Erythroblast (primary cell): ENCODE data around the gene TLCD5.

Source experiments
- DNase-seq, 2 experiments: peaks; one replicate each; lab custom pipeline; 2025; lab: John Stamatoyannopoulos, UW
- GATA1 ChIP-seq: IDR thresholded peaks from 2 replicates; pipeline ENCODE4 v1.6.1; 2011; ENCODE audit warnings: low read depth, mild to moderate bottlenecking, control low read depth, low read length, moderate library complexity
- POLR2A ChIP-seq: IDR thresholded peaks from 2 replicates; pipeline ENCODE4 v1.6.1; 2011; ENCODE audit warnings: mild to moderate bottlenecking, low read length

Gene TLCD5

DNA sequence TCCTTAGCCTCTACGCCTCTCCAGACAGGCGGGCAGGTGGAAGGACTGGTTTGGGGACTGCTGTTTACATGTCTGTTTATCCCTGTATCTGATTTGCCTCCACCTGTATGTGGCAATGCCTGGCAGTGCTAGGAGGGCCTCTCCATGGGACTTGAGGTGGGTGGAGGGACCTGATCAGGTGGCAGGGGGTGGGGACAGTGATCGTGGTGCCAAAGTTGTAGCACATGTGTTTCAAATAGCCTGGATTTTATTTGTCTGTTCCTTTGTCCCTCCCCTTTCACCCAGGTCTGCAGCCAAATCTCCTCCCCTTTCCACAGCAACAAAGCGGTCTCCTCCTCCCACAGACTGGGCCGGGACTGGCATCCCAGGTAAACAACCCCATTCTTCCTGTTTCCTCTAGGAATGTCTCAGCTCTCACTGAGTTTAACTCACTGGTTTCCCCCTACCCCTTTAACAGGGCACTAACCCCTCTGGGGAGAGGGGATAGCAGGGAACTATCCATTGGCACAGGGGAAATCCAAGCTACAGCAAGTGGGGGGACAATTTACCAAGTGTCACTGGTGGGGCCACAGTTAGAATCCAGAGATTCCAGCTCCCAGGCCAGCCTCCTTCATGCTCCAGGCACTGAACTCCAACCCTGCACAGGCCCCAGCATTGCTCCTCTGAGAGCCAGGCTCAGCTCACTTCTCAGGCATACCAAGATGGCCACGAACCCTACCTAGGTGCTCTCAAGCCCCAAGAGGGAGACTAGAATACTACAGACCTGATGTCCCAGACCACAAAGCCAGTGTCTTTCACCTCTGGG, 22.9 kb upstream of the TLCD5 start:
- DNase-seq = no peak
- TF ChIP-seq POLR2A (no peak), GATA1 (no peak)

DNA sequence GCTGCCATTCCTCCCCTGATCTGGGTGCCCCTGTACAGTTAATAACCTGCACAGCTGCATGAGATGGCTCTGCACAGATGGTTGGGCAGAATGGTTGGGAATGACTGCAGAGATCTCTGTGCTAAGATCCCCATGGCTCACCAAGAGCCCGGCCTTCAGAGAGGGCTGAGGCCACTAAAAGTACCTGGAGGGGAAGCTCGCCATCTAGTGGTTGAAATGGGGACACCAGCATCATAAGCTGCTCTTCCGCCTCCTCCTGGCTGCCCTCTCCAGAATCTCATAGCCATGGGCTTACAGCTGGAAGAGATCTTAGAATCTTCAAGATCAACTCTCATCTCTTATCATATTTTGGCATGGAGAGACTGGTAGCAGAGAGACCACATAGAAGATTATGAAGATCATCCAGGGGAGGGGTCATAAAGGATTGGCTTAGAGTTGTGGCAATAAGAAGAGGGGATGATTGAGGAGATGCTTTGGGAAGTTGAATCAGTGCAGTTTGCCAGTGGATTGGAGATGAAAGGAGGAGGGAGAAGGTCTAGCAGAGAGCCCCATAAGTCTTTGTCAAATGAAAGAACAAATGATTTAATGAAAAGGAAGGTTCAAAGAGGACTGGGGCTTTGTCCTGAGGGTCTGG, 22.0 kb upstream of the TLCD5 start:
- TF ChIP-seq POLR2A = no peak
- TF ChIP-seq GATA1 = no peak
- DNase-seq = peak; percentile 63 to 82

DNA sequence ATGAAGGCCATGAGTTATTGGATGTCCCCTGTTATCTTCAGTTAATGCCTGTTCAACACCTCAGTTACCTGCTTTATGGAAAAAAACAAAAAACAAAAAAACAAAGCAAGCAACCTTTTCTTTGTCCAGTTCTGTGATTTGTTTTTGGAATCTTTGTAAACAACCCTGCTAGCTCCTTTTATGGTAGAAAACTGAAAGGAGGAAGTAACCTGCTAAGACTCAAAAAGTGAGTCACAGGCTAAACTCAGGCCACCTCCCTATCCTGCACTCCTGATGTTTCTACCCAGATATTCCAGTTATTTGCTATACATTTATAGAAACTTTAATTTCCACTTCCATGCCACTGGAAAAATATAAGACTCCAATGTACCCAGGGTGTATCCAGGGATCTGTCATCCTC, 20.6 kb upstream of the TLCD5 start:
- DNase-seq = no peak
- TF ChIP-seq GATA1 (no peak), POLR2A (no peak)

DNA sequence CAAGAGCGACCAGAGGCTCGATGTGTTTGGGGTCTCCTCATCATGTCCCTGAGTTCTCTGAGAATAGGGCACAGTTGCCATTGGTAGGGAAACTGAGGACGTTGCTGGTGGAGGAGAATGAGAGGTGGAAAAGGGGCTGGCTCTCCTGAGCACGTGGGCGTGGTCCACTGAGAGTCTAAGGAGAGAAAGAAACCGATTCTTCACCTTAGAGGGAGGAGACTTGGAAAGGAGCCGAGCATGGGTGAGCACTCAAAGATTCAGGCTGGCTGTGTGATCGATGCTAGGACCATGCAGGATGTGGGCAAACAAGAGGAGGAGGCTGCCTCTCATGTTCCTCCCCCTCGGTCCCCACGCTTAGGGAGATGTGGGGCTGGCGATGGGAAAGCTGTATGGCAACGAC, 19.8 kb upstream of the TLCD5 start:
- DNase-seq = no peak
- no peak for TF ChIP-seq GATA1
- TF ChIP-seq POLR2A = no peak

DNA sequence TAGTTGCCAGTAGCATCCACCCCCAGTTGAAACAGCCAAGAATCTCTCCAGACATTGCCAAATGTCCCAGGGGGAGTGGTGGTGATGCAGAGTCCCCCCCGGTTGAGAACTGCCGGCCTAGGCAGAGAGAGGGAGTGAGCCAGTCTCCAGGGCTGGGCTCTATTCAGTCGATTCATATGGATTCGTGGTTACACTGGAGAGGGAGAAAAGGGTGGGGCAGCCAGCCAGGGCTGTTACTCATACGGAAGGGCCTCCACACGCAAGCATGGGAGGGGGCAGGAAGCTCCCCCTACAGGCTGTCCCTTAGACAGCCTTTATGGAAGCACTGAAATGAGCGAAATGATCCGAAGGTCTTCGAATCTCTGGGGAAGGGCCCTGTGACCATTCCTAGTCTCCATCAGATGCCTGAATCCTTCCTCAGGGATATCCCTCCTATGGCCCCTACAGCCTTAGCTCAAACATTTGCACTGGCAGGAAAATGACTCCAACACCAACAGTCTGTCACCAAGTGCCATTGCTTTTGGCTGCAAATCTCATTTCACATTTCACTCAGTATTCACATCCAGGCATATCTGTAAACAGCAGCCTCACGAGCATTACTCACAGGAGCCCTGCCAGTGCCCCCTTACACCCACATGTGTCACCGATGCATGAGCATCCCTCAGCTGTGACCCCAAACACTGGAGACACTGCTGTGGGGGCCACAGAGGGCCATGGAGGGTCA, 18.4 kb upstream of the TLCD5 start:
- TF ChIP-seq POLR2A (no peak), GATA1 (no peak)
- peak in 1 of 2 experiments; percentile 6 for DNase-seq

DNA sequence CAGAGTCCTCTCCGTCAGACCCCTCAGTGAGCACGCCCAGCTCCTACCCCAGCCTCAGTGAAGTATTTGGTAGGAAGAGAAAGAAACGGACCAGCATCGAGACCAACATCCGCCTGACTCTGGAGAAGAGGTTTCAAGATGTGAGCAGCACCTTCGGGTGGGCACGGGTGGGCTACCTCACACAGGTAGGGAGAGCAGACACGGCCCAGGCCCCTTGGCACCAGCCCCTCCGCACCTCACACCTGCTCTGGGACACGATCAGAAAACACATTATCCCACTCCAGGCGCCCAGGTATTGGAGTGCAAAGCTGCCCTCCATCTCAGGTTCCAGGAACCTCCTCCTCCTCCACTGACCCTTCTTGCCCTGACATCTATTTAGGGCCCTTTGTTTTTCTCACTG, 17.6 kb upstream of the TLCD5 start:
- TF ChIP-seq GATA1 (no peak), POLR2A (no peak)
- DNase-seq = no peak

DNA sequence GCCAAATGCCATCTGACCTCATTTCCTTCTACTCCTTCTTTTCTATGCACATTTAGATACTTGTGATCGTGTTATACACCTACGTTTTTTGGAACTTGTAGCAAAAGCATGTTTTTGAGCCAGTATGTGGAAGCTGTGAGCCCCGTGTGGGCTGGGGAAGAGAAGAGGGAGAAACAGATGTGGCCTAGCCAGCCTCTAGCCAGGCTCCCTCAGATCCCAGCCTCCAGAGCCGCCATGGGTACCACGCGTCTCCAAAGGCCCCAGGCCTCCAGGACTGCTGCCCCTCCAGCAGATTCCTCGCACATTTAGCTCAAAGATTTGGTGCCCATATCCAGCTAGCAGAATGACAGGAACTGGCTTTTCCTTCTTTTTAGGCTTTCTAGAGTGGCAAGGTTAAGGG, 17.0 kb upstream of the TLCD5 start:
- no peak for DNase-seq
- TF ChIP-seq POLR2A = no peak
- no peak for TF ChIP-seq GATA1

DNA sequence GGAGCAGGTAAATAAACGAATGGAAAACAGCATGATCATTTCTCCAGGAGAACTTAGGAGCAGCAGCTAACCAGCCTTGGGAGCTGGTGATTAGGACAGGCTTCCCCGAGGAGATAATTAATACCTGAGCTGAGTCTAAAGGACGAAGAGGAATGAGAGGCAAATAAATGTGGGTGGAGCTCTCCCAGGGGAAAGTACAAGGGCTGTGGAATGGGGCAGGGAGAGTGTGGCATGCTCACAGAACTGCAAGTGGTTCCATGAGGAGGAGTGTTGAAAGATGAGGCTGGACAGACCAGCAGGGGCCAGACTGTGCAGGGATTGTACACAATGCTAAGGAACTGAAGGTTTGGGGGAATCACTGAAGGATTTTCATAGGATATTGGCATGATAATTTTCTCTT, 14.2 kb upstream of the TLCD5 start:
- no peak for DNase-seq

DNA sequence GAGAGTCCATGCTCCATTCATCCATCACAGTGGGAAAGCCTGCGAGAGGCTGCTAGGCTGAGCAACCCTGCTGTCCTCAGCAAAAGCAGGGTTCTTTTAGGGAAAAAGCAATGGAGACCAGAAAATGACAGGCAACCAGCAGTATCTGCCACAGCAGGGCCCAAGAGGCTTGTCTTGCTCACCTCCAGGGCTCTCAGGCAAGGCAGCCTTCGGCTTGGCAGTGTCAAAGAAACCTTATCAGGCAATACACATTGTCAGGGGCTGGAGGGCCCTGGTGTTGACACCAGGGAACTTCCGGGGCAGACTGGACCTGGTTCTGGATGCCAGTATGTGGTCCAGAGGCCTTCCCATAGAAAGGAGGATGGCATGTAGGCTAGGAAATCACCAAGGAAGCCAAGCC, 10.2 kb upstream of the TLCD5 start:
- TF ChIP-seq GATA1 (no peak), POLR2A (no peak)
- DNase-seq = no peak

More for the DNA sequence above, 14.2 kb upstream of the TLCD5 start:
- TF ChIP-seq POLR2A = no peak
- no peak for TF ChIP-seq GATA1

DNA sequence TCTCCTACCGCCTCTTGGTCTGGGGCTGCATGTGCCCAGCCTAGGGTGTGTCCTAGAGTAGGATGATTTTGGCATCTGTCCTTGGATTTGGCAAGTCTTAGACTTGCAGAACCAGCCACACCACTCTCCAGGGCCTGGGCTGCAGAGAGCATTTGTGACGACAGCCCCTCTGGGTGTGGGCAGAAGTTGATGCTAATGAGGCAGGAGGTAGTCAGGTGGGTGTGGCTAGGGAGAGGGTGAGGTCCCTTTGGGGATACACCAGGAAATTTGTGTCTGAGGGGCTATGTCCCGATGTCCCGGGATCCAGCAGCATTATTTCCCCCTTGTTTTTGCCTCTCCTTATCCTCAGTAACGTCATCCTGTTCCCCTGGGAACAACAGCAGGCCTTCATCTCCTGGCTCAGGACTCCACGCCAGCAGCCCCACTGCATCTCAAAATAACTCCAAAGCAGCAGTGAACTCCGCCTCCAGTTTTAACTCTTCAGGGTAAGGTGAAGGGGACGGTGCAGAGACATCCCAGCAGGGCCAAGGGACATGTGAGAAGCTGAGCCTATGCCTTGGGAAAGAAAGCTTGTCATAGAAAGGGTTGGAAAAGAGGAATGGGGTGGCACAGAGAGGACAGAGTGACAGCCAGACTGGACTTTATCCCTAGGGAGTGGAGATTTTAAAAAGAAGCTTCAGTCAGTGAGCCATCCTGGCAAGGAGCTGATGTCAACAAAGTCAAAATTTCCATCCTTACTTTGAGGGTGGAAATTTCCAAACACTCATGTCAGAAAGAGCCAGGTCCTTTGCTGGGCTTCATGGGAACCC, 8.0 kb upstream of the TLCD5 start:
- TF ChIP-seq GATA1 (no peak), POLR2A (no peak)
- DNase-seq = no peak

DNA sequence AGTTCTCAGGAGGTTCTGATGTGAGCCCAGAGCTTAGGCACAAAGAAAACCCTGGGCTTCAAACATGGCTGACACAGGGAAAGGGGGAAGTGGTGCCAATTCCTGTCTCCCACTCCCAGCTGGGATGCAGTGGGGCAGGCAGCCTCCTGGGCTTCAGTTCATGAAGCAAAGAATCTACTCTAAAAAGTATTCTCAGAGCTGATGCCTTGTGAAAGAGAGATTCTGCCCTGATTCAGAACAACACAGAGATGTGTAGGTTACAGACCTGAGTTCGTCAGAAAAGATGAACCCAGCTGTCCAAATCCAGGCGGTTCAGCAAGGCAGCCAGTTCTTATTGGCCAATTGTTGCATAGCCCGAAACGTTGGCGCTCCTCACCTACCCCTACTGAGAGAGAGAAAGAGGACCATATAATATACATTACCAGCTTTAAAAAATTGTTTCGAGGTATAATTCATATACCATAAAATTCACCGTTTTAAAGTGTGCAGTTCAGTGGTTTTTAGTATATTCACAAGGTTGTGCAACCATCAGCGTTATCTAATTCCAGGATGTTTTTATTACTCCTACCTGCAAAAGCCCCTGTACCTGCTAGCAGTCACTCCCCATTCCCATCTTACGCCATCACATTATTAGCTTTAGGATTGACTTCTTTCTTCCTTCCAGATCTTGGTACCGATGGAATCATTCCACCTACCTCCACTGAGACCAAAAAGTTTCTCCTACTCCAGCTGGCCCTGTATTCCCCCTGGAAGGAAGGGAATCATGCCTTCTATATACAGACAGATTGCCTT, 7.2 kb upstream of the TLCD5 start:
- DNase-seq = no peak
- TF ChIP-seq POLR2A = no peak
- TF ChIP-seq GATA1 = no peak

DNA sequence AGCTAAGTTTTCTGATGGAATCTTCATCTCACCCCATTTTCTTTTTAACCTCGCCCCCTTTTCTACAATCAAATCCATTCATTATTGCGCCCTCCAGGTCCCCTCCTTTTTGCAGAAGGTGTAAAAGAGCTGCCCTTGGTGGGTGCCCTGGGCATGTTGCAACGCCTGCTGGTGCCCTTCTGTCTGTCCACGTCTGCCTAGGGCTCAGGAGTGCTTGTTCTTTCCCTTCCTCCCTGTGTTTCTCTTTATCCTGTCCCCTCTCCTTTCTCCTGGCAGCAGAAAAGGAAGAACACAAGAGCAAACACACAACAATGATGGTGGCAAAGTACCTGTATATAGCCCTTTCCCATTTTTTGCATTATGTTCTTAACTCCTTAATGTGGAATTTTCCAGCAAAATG, 6.2 kb upstream of the TLCD5 start:
- no peak for TF ChIP-seq POLR2A
- no peak for TF ChIP-seq GATA1
- DNase-seq = no peak

DNA sequence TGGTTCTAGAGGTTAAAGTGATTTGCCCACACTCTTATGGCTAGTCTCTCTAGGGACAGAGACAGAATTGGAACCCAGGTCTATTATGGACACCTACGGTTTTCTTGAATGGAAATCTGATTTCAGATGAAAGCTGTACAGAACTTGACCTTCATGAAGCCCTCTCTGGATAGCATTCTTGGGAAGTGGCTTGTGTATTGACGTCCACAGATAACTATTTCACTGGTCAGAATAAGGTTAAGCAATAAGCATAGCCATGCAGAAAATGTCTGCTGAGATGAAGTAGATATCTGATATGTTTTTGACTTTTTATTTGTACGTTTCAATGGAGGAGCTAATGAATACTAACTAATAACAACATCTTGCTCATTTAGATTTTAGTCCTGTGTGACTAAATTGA, 1.1 kb downstream of the TLCD5 start:
- DNase-seq = no peak
- TF ChIP-seq POLR2A (no peak), GATA1 (no peak)

DNA sequence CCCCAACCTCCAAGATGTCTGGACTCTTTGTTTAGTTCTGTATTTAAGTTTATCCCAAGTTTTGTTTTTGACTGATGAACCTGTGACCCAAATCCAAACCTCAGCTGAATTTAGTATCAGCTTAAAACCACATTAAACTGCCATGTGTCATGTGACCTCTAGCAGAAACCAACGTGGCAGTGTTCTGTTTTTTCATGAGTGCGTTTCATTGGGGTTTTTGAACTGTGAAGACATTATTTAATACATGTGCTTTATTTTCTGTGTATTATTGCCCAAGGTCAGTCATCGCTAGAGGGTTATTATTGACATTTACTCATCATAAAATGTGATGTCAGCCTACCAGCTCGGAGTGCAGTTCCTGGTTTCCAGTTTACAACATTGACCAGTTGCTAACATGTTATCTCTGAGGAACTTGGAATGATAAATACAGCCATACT, 1.8 kb downstream of the TLCD5 start:
- TF ChIP-seq POLR2A = no peak
- TF ChIP-seq GATA1 = no peak
- DNase-seq = no peak
